ENCODE measurements around the gene PACSIN2.
"Not testable (repeated sequence)": the region's sequence is repeated elsewhere in the genome, so short reads cannot be mapped to it uniquely, and the experiment has no call there.

Gene PACSIN2

GRCh38 chr22:42992092-42992491 is 22.9 kb downstream of the PACSIN2 start:
- no peak for DNase-seq (ENCODE audit: low read depth in 3 of 3)

GRCh38 chr22:42991010-42991651 is 23.8 kb downstream of the PACSIN2 start:
- DNase-seq (ENCODE audit: low read depth in 3 of 3), result no peak

- DNase-seq (ENCODE audit: low read depth in 3 of 3), result no peak
These were observed 24.7 kb downstream of the PACSIN2 start for GRCh38 chr22:42990131-42990838.

- no peak for DNase-seq (ENCODE audit: low read depth in 3 of 3)
These were observed 28.8 kb downstream of the PACSIN2 start for GRCh38 chr22:42986115-42986514.

DNA sequence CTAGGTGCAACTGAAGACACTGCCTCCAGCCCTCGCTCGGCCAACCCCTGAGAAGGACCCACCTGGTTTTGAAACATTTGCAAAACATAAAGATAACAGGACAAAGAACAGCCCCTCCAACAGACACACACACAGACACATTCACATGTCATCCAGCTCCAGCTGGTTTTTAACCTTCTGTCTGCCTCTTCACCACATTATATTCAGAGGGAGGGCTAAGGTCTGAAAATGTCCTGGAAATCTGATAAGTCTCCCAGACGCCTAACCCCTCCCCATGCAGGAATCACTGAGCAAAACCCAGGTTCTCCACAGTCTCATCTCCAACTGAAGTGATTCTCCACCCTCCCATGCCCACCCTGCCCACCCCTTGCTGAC is 29.4 kb downstream of the PACSIN2 start:
- DNase-seq (ENCODE audit: low read depth in 3 of 3), result no peak

DNA sequence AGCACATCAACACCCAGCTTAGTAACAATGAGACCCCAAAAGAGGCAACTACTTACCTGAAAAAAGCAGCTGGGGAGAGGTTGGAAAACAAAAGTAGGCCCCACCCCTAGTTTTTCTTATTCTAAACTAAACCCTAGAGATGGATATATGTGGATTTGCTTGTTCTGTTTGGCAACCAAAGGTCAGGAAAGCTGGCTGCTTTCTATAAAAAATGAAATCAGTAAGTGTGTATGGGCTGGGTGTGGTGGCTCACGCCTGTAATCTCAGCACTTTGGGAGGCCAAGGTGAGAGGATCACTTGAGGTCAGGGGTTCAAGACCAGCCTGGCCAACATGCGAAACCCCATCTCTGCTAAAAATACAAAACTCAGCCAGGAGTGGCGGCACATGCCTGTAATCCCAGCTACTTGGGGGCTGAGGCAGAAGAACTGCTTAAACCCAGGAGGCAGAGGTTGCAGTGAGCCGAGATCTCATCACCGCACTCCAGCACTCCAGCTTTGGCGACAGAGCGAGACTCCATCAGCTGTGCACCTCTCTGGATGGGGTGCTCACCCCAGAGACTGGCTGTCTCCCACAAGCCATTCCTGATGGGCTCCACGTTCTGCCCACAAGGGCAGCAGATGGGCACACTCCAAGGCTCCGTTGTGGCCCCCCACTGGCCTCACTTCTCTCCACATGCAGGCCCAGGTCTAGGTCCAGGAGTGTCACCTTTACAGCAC is 30.0 kb downstream of the PACSIN2 start:
- no peak for DNase-seq (ENCODE audit: low read depth in 3 of 3)

DNA sequence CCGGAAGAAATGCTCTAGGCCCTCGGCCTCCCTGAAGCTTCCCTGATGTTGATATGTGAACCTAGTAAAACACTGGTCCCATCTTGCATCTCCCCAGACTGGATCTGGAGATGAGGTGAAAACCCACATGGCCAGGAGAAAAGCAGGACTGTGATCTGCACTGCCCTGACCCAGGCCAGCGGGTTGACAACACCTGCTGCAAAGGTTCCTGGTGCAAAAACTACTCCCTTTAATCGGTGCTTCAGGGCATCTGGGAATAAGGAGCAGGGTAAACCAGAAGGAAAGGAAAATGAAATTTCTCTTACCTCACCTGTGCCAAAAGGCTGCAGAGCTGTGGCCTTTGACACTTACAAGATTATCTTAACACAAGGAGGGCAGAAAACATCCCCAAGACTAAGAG is 30.6 kb downstream of the PACSIN2 start:
- DNase-seq (ENCODE audit: low read depth in 3 of 3), result no peak

- no peak for DNase-seq (ENCODE audit: low read depth in 3 of 3)
These were observed 31.5 kb downstream of the PACSIN2 start for GRCh38 chr22:42983470-42983869.

DNA sequence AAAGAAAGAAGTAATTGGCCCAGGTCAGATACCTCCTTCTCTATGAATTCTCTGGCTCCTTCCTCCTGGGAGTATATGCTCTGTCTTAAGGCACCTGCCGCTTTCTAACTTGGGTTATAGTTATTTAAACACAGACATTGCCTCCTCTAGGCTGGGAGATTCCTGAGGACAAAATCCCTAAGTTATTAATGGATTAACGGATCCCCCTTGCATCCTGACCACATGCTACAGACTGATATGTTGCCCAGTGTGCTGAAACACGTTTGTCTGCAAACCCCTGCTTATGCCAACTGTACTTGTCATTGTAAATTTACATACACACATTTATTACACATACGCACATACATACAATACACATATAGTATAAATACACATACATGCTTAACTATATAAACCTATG is 35.3 kb downstream of the PACSIN2 start:
- DNase-seq (ENCODE audit: low read depth in 3 of 3), result no peak

- no peak for DNase-seq (ENCODE audit: low read depth in 3 of 3)
These were observed 36.4 kb downstream of the PACSIN2 start for GRCh38 chr22:42978453-42979103.

GRCh38 chr22:42977569-42977968 is 37.4 kb downstream of the PACSIN2 start:
- no peak for DNase-seq (ENCODE audit: low read depth in 3 of 3)

GRCh38 chr22:42976217-42976933 is 38.6 kb downstream of the PACSIN2 start:
- DNase-seq (ENCODE audit: low read depth in 3 of 3), result no peak

DNA sequence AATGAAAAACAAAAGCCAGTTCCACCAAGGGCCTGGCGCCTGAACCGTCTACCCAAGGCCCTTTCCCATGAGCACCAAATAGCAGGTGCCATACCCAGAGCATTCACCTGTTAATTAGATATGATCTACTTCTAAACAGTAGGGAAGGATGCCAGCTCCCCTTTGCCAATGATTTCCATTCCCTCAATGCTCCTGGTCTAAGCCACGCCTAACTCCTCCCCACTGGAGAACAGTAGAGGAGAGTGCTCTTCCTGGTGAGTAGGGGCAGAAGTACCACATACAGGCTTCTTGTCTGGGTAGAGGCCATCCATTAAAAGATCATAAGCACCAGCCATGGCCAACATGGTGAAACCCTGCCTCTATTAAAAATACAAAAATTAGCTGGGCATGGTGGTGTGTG is 40.7 kb downstream of the PACSIN2 start:
- no peak for DNase-seq (ENCODE audit: low read depth in 3 of 3)

GRCh38 chr22:42973536-42973881 is 41.4 kb downstream of the PACSIN2 start:
- no peak for DNase-seq (ENCODE audit: low read depth in 3 of 3)

DNA sequence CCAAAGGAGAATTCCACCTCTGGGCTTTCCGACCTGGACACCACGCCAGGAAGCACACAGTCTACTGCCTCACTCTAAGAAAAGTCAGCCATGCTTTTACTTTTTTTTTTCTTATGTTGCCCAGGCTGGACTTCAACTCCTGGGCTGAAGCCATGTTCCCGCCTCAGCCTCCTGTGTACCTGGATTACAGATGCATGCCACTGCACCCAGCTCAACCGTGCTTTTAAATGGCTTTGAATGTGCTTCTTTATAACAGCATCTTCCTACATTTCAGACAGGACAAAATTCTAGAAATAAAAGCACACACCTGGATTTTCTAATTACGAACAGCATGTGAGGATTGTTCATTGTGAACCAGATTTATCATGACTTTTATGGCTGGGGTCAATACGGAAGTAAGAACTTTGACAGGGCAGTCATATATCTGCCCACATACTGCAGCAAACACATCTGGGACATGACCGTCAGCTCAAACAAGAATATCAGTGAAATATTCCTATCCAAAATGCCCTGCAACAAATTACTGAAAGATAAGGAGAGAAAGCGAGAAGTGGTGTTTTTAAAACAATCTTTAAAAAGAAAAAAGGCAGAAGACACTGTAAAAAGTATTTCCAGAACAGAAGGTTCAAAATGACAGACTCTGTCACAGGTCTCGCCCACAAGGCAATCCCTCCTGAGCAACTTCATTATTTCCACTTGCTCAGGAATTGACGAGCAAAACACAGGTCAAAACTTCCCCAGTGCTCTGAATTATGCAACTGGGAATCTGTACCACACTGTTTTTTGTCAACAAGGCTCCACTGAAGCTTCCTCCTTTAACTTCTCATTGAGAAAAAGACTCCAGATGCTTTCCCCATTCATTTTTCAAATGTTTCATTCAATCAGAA is 42.1 kb downstream of the PACSIN2 start:
- DNase-seq (ENCODE audit: low read depth in 3 of 3), result no peak

GRCh38 chr22:42971473-42971860 is 43.5 kb downstream of the PACSIN2 start:
- not testable (repeated sequence) for DNase-seq (ENCODE audit: low read depth in 3 of 3)

DNA sequence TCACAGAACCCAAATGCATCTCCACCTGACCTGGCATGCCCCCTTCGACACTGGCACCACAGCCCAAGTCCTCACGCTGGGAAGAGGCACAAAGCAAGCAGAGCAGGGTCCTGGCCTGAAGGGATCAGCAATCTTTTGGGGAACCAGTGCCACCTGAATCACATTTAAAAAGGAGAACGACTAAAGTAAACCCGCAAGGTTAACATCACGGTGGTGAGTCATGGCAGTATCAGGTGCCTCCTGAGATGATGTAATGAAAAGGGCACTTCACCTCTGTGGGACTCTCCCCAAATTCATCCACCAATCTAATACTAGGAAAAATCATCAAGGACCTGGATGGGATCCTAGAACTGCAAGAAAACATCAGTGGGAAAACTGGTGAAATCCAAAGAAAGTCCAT is 44.9 kb downstream of the PACSIN2 start:
- DNase-seq (ENCODE audit: low read depth in 3 of 3), result no peak

- DNase-seq (ENCODE audit: low read depth in 3 of 3), result no peak
These were observed 45.5 kb downstream of the PACSIN2 start for GRCh38 chr22:42969348-42969975.

- DNase-seq (ENCODE audit: low read depth in 3 of 3), result no peak
These were observed 47.0 kb downstream of the PACSIN2 start for GRCh38 chr22:42967933-42968332.

GRCh38 chr22:42967005-42967404 is 47.9 kb downstream of the PACSIN2 start:
- DNase-seq (ENCODE audit: low read depth in 3 of 3), result no peak

- no peak for DNase-seq (ENCODE audit: low read depth in 3 of 3)
These were observed 48.5 kb downstream of the PACSIN2 start for GRCh38 chr22:42966497-42966896.

Measured in stimulated activated CD4-positive, alpha-beta T cell treated with anti-CD3 and anti-CD28 coated beads, TNF-alpha, amount 100 ng/mL, for 4 hours (primary cell).